HEK293T (cell line): ENCODE measurements around the gene FAM111A.
"Not testable (repeated sequence)": the region's sequence is repeated elsewhere in the genome, so short reads cannot be mapped to it uniquely, and the experiment has no call there.

Experiments used
- CTCF ChIA-PET: fragments of 350-600 bp; formaldehyde crosslinking; extraction: SDS; loops from one replicate; lab custom pipeline; 2021; ENCODE audit warnings: antibody characterized with exemption, inconsistent platforms; lab: Yijun Ruan, JAX
- POLR2A ChIA-PET: fragments of 350-600 bp; formaldehyde crosslinking; extraction: SDS; loops from one replicate; lab custom pipeline; 2020; ENCODE audit warnings: antibody characterized with exemption, inconsistent platforms; lab: Yijun Ruan, JAX
- DNase-seq: peaks from one replicate; pipeline ENCODE4 v3.0.0; 2012; ENCODE audit warnings: mixed read lengths; ENCODE audit errors: extremely low spot score
- ARNT ChIP-seq: fragments of 450-650 bp; IDR thresholded peaks from 2 replicates; pipeline ENCODE4 v1.6.1; 2017; ENCODE audit warnings: mild to moderate bottlenecking
- BHLHE40 ChIP-seq: fragments of 450-650 bp; IDR thresholded peaks from 2 replicates; pipeline ENCODE4 v1.6.1; 2016; ENCODE audit warnings: mild to moderate bottlenecking, moderate library complexity, borderline replicate concordance
- CTBP1 ChIP-seq: fragments of 450-650 bp; IDR thresholded peaks from 2 replicates; pipeline ENCODE4 v1.6.1; 2016; ENCODE audit warnings: borderline replicate concordance
- ELF4 ChIP-seq: fragments of 450-650 bp; IDR thresholded peaks from 2 replicates; pipeline ENCODE4 v1.6.1; 2017; ENCODE audit warnings: antibody characterized with exemption
- FOXA1 ChIP-seq: fragments of 450-650 bp; IDR thresholded peaks from 2 replicates; pipeline ENCODE4 v1.6.1; 2016; ENCODE audit warnings: mild to moderate bottlenecking
- FOXK2 ChIP-seq: fragments of 450-650 bp; IDR thresholded peaks from 2 replicates; pipeline ENCODE4 v1.6.1; 2016; ENCODE audit warnings: mild to moderate bottlenecking
- FOXM1 ChIP-seq: fragments of 450-650 bp; IDR thresholded peaks from 2 replicates; pipeline ENCODE4 v1.6.1; 2017; ENCODE audit warnings: mild to moderate bottlenecking, borderline replicate concordance
- HDGF ChIP-seq: fragments of 450-650 bp; IDR thresholded peaks from 2 replicates; pipeline ENCODE4 v1.6.1; 2017; ENCODE audit warnings: antibody characterized with exemption, borderline replicate concordance
- L3MBTL2 ChIP-seq: fragments of 450-650 bp; conservative IDR thresholded peaks from 2 replicates; pipeline ENCODE4 v1.6.1; 2016; ENCODE audit warnings: mild to moderate bottlenecking
- LEF1 ChIP-seq: fragments of 450-650 bp; IDR thresholded peaks from 2 replicates; pipeline ENCODE4 v1.6.1; 2017; ENCODE audit warnings: mild to moderate bottlenecking, borderline replicate concordance
- NFRKB ChIP-seq: fragments of 450-650 bp; IDR thresholded peaks from 2 replicates; pipeline ENCODE4 v1.6.1; 2016; ENCODE audit warnings: mild to moderate bottlenecking, moderate library complexity
- PKNOX1 ChIP-seq: fragments of 450-650 bp; IDR thresholded peaks from 2 replicates; pipeline ENCODE4 v1.6.1; 2016
- SP1 ChIP-seq: fragments of 450-650 bp; IDR thresholded peaks from 2 replicates; pipeline ENCODE4 v1.6.1; 2017
- SUZ12 ChIP-seq: fragments of 450-650 bp; IDR thresholded peaks from 2 replicates; pipeline ENCODE4 v1.6.1; 2016; ENCODE audit warnings: mild to moderate bottlenecking
- TARDBP ChIP-seq: fragments of 450-650 bp; IDR thresholded peaks from 2 replicates; pipeline ENCODE4 v1.6.1; 2016
- ZNF384 ChIP-seq: fragments of 450-650 bp; IDR thresholded peaks from 2 replicates; pipeline ENCODE4 v1.6.1; 2016

FAM111A gene

GRCh38 chr11:59142530-59143507 is at the start of gene FAM111A:
Gene FAM111A, plus strand, starts transcription at chr11:59142856. Its CDS starts 6,017 bp downstream, at chr11:59148873.
- POLR2A ChIA-PET: interaction anchor here (0.9 to 1.4 kb wide), 2 partner anchors 15 to 565 kb away, joined by 3 read pairs; no protein-coding TSS in a partner anchor
- DNase-seq: no peak
- TF ChIP-seq FOXK2: no peak
- TF ChIP-seq BHLHE40: no peak
- no peak for TF ChIP-seq LEF1
- no peak for TF ChIP-seq SUZ12
- TF ChIP-seq FOXA1: no peak
- no peak for TF ChIP-seq FOXM1
- no peak for TF ChIP-seq NFRKB
- no peak for TF ChIP-seq ARNT
- CTCF ChIA-PET: interaction anchor here (0.7 to 1.6 kb wide), 2 partner anchors 15 to 820 kb away, joined by 3 to 7 read pairs; no protein-coding TSS in a partner anchor

GRCh38 chr11:59093576-59093975 is 49.1 kb upstream of the FAM111A start:
- POLR2A ChIA-PET, CTCF ChIA-PET: not testable (repeated sequence)

GRCh38 chr11:59095225-59095624 is 47.4 kb upstream of the FAM111A start:
- DNase-seq, POLR2A ChIA-PET, CTCF ChIA-PET: not testable (repeated sequence)

More at GRCh38 chr11:59093576-59093975, 49.1 kb upstream of the FAM111A start:
- not testable (repeated sequence) for DNase-seq

GRCh38 chr11:59095972-59096575 is 46.6 kb upstream of the FAM111A start:
- POLR2A ChIA-PET, DNase-seq: not testable (repeated sequence)
- CTCF ChIA-PET: interaction anchor here (0.6 to 1.0 kb wide), 2 partner anchors 40 to 73 kb away, joined by 3 to 9 read pairs; no protein-coding TSS in a partner anchor

- no peak for DNase-seq
- ChIA-PET POLR2A (no interaction called here), CTCF (interaction anchor here (0.7 to 1.0 kb wide), 3 partner anchors 10 to 61 kb away, joined by 3 read pairs; partner anchors contain the start of gene FAM111B)
- no peak for TF ChIP-seq BHLHE40
- TF ChIP-seq CTBP1: no peak
- TF ChIP-seq ELF4: no peak
- no peak for TF ChIP-seq TARDBP
- TF ChIP-seq HDGF: no peak
- no peak for TF ChIP-seq PKNOX1
- no peak for TF ChIP-seq FOXK2
- TF ChIP-seq SP1: no peak
- no peak for TF ChIP-seq FOXA1
- no peak for TF ChIP-seq SUZ12
- no peak for TF ChIP-seq NFRKB
- no peak for TF ChIP-seq FOXM1
- TF ChIP-seq L3MBTL2: no peak
These were observed 45.4 kb upstream of the FAM111A start for GRCh38 chr11:59097113-59097708.

GRCh38 chr11:59097938-59098337 is 44.7 kb upstream of the FAM111A start:
- CTCF ChIA-PET: interaction anchor here (0.7 to 1.0 kb wide), 3 partner anchors 9 to 60 kb away, joined by 3 read pairs; partner anchors contain the start of gene FAM111B
- POLR2A ChIA-PET: not testable (repeated sequence)

GRCh38 chr11:59102259-59102765 is 40.3 kb upstream of the FAM111A start:
- DNase-seq: peak; percentile 12
- CTCF ChIA-PET: no interaction called here
- POLR2A ChIA-PET: no interaction called here
- no peak for TF ChIP-seq FOXA1
- TF ChIP-seq NFRKB: no peak
- TF ChIP-seq TARDBP: no peak
- no peak for TF ChIP-seq ARNT
- no peak for TF ChIP-seq PKNOX1
- no peak for TF ChIP-seq L3MBTL2
- TF ChIP-seq BHLHE40: no peak
- no peak for TF ChIP-seq HDGF
- no peak for TF ChIP-seq FOXK2
- no peak for TF ChIP-seq SP1
- no peak for TF ChIP-seq LEF1
- TF ChIP-seq CTBP1: no peak
- no peak for TF ChIP-seq ELF4
- no peak for TF ChIP-seq ZNF384
- no peak for TF ChIP-seq FOXM1
- TF ChIP-seq SUZ12: no peak

More at GRCh38 chr11:59097938-59098337, 44.7 kb upstream of the FAM111A start:
- not testable (repeated sequence) for DNase-seq
